Esophagus squamous epithelium (tissue), 4 donors: ENCODE results near the gene NUBP2.
A peak's percentile ranks its signal among the peaks of the same experiment; 100 is the strongest.

ENCODE experiments used
- POLR2A ChIP-seq, 4 donors: fragments of 450-650 bp; IDR thresholded peaks; one replicate each; pipeline ENCODE4 v1.6.1; 2017; ENCODE audit warnings: antibody characterized with exemption in 4 of 4, mild to moderate bottlenecking in 4 of 4, moderate library complexity in 3 of 4
- TF ChIP-seq, protein P1 (sequence below), 6 experiments: fragments of 450-650 bp in 4 of 6; fragments of 200-600 bp in 2 of 6; sonication (generic) in 2 of 6; IDR thresholded peaks; one replicate each; pipeline ENCODE4 v1.5.1; 2016 to 2019; ENCODE audit warnings: antibody characterized with exemption in 6 of 6, mild to moderate bottlenecking in 4 of 6, moderate library complexity in 4 of 6

DNA sequence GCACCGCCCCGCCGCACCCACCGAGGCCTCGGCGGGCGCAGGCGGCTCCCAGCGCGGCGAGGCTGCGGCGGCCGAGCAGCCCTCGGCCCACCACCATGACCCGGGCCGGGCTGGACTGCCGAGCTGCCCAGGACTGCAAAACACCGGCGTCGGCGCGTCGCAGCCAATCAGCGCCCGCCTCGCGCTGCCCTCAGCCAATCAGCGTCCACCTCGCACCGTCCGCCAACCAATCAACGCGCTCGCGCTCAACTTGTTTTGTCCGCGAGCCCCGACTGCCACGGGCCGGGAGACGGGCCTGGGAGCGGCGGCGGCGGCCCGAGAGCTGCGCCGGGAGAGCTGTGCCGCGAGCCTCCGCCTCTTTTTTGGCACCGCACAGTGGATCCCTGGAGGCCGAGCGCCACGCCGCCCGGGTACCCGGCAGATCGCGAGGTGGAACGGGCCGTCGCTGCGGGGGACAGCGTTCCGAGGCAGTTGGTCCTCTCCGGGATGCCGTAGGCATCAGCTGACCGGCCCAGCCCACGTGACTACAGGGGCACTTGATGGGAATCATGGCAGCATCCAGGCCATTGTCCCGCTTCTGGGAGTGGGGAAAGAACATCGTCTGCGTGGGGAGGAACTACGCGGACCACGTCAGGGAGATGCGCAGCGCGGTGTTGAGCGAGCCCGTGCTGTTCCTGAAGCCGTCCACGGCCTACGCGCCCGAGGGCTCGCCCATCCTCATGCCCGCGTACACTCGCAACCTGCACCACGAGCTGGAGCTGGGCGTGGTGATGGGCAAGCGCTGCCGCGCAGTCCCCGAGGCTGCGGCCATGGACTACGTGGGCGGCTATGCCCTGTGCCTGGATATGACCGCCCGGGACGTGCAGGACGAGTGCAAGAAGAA, 44.2 kb downstream of the NUBP2 start, which contains the start of the genes FAHD1 and HAGH:
- peak in 2 of 4 donors; percentile 16 to 19 for TF ChIP-seq POLR2A (IDR thresholded peaks at IDR 0.05)
- TF ChIP-seq, protein P1, sequence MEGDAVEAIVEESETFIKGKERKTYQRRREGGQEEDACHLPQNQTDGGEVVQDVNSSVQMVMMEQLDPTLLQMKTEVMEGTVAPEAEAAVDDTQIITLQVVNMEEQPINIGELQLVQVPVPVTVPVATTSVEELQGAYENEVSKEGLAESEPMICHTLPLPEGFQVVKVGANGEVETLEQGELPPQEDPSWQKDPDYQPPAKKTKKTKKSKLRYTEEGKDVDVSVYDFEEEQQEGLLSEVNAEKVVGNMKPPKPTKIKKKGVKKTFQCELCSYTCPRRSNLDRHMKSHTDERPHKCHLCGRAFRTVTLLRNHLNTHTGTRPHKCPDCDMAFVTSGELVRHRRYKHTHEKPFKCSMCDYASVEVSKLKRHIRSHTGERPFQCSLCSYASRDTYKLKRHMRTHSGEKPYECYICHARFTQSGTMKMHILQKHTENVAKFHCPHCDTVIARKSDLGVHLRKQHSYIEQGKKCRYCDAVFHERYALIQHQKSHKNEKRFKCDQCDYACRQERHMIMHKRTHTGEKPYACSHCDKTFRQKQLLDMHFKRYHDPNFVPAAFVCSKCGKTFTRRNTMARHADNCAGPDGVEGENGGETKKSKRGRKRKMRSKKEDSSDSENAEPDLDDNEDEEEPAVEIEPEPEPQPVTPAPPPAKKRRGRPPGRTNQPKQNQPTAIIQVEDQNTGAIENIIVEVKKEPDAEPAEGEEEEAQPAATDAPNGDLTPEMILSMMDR (IDR thresholded peaks at IDR 0.05), result peak in 3 of 6 experiments; percentile 11 to 28 (median 22)
